Subcutaneous adipose tissue (tissue), 4 donors: ENCODE results near the gene LRP6. TPM values are rescaled to one million over a fixed set of nuclear protein-coding genes. Genes with fewer than 3 reads are reported as not detected.

Experiments
- CTCF ChIP-seq: fragments of 450-650 bp; IDR thresholded peaks from one replicate; pipeline ENCODE4 v1.5.1; 2016; ENCODE audit warnings: low read depth, mild to moderate bottlenecking, control low read depth, antibody characterized with exemption, moderate library complexity
- total RNA-seq, 4 donors: library from RNA; depleted of rRNA; stranded (reverse); fragments of >200 nt; gene quantifications; one replicate each; pipeline ENCODE4 v1.1.0, GENCODE V29; 2016

The LRP6 gene
- total RNA-seq, 4 donors from 2014 or later, result 21.5 to 29.7 (median 23.5) TPM

- no peak for TF ChIP-seq CTCF
Observed at GRCh38 chr12:12095021-12095420, 171.8 kb downstream of the LRP6 start.

- no peak for TF ChIP-seq CTCF
Observed at GRCh38 chr12:12094481-12094880, 172.4 kb downstream of the LRP6 start.

GRCh38 chr12:12091977-12092663 lies 174.7 kb downstream of the LRP6 start:
- no peak for TF ChIP-seq CTCF

GRCh38 chr12:12091071-12091470 lies 175.8 kb downstream of the LRP6 start:
- TF ChIP-seq CTCF, result no peak

- no peak for TF ChIP-seq CTCF
Observed at GRCh38 chr12:12088761-12089160, 178.1 kb downstream of the LRP6 start.

GRCh38 chr12:12088147-12088546 lies 178.7 kb downstream of the LRP6 start:
- TF ChIP-seq CTCF, result no peak

GRCh38 chr12:12087693-12088034 lies 179.2 kb downstream of the LRP6 start:
- no peak for TF ChIP-seq CTCF
